ENCODE data around the gene TRIM56. TPM values are rescaled to one million over a fixed set of nuclear protein-coding genes. Genes with fewer than 3 reads are reported as not detected.
"Not testable (repeated sequence)": the region's sequence is repeated elsewhere in the genome, so short reads cannot be mapped to it uniquely, and the experiment has no call there.

The TRIM56 gene
- total and polyA plus RNA-seq, 7 donors, result 3.2 to 15.7 (median 12.6) TPM

DNA sequence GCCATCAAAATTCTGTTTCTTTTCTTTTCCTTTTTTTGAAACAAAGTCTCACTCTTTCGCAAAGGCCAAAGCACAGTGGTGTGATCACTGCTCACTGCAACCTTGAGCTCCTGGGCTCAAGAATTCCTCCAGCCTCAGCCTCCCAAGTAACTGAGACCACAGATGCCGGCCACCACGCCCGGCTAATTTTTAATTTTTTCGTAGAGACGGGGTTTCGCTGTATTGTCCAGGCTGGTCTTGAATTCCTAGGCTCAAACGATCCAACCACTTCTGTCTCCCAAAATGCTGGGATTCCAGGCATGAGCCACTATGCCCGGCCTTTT is 25.7 kb upstream of the TRIM56 start:
- no peaks in the 10 kb centered on the region for H3K36me3 ChIP-seq (ENCODE audit: insufficient read depth in 1 of 2, low read depth in 1 of 2)
- H3K9me3 ChIP-seq, result no peaks in the 10 kb centered on the region
- peak in 2 of 4 donors; percentile 12 to 13 for ATAC-seq
- DNase-seq, result no peak
- intact Hi-C loops (cut with DNase I), result loop anchor here (1.0 to 5.0 kb wide), 4 partner anchors 92 to 355 kb away; partner anchors contain the start of gene MUC12 (in 1 of the 2)
- no peaks in the 10 kb centered on the region for H3K4me1 ChIP-seq
- H3K27me3 ChIP-seq (ENCODE audit: insufficient read depth in 3 of 3, low read length in 2 of 3), result peaks cover 0 to 28% (median 2%) of the 10 kb centered on the region in 3 donors
- TF ChIP-seq, protein P1, sequence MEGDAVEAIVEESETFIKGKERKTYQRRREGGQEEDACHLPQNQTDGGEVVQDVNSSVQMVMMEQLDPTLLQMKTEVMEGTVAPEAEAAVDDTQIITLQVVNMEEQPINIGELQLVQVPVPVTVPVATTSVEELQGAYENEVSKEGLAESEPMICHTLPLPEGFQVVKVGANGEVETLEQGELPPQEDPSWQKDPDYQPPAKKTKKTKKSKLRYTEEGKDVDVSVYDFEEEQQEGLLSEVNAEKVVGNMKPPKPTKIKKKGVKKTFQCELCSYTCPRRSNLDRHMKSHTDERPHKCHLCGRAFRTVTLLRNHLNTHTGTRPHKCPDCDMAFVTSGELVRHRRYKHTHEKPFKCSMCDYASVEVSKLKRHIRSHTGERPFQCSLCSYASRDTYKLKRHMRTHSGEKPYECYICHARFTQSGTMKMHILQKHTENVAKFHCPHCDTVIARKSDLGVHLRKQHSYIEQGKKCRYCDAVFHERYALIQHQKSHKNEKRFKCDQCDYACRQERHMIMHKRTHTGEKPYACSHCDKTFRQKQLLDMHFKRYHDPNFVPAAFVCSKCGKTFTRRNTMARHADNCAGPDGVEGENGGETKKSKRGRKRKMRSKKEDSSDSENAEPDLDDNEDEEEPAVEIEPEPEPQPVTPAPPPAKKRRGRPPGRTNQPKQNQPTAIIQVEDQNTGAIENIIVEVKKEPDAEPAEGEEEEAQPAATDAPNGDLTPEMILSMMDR (IDR thresholded peaks at IDR 0.05), result no peak
- WGBS, 3 donors, result 24 to 27% (median 26%) methylated on average over 9 of the region's 9 CpGs
- no peak overlapping the region for H3K4me3 ChIP-seq
- H3K27ac ChIP-seq, result no peak overlapping the region

DNA sequence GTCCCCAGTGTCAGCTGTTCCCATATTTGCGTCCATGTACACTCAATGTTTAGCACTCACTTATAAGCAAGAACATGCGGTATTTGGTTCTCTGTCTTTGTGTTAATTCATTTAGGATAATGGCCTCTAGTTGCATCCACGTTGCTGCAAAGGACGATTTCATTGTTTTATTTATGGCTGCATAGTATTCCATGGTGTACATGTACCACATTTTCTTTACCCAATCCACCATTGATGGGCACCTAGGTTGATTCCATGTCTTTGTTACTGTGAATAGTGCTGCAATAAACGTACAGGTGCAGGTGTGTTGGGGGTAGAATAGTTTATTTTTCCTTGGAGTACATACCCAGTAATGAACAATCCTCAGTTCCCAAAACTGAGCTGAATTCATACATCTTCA is 24.3 kb upstream of the TRIM56 start:
- ATAC-seq, result no peak

DNA sequence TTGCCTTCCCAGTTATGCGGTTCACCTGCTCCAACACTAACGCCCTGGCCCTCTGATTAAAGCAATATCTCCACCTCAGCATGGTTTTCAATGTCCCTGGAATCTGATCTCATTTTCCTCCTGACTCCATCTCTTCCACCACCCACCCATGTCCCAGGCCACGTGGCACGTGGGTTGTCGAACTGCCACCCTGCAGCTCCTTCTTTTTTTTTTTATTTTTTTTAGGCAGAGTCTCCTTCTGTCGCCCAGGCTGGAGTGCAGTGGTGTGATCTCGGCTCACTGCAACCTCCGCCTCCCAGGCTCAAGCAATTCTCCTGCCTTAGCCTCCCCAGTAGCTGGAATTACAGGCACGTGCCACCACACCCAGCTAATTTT is 21.1 kb upstream of the TRIM56 start:
- H3K27me3 ChIP-seq (ENCODE audit: insufficient read depth in 3 of 3, low read length in 2 of 3), result peaks cover 0 to 37% (median 8%) of the 10 kb centered on the region in 3 donors
- intact Hi-C loops (cut with DNase I), result not testable (repeated sequence)

More for the DNA sequence above, 24.3 kb upstream of the TRIM56 start:
- Histone ChIP-seq H3K27ac (no peak overlapping the region), H3K4me3 (no peak overlapping the region), H3K9me3 (no peaks in the 10 kb centered on the region), H3K4me1 (no peaks in the 10 kb centered on the region), H3K27me3 (ENCODE audit: insufficient read depth in 3 of 3, low read length in 2 of 3) (peaks cover 0 to 36% (median 2%) of the 10 kb centered on the region in 3 donors), H3K36me3 (ENCODE audit: insufficient read depth in 1 of 2, low read depth in 1 of 2) (no peaks in the 10 kb centered on the region)
- intact Hi-C loops (cut with DNase I), result no loop called here
- 69 to 81% (median 75%) methylated on average over 5 of the region's 5 CpGs for WGBS, 3 donors
- DNase-seq, result no peak
- TF ChIP-seq, protein P1 (IDR thresholded peaks at IDR 0.05), result no peak

DNA sequence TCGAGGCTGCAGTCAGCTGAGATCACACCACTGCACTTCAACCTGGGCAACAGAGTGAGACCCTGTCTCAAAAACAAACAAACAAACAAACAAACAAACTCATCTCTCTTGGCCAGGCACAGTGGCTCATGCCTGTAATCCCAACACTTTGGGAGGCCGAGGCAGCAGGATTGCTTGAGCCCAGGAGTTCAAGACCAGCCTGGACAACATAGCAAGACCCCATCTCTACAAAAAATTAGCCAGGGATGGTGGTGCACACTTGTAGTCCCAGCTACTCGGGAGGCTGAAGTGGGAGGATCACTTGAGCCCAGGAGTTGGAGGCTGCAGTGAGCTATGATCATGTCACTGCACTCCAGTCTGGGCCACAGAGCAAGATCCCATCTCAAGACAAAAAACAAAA is 20.1 kb upstream of the TRIM56 start:
- H3K36me3 ChIP-seq (ENCODE audit: insufficient read depth in 1 of 2, low read depth in 1 of 2); intact Hi-C loops (cut with DNase I); H3K4me3 ChIP-seq; DNase-seq; H3K27ac ChIP-seq; ATAC-seq; H3K9me3 ChIP-seq; H3K4me1 ChIP-seq: not testable (repeated sequence)
- 57 to 83% (median 71%) methylated on average over 3 of the region's 3 CpGs for WGBS, 3 donors
- H3K27me3 ChIP-seq (ENCODE audit: insufficient read depth in 3 of 3, low read length in 2 of 3), result peaks cover 0 to 37% (median 8%) of the 10 kb centered on the region in 3 donors

More for the DNA sequence above, 21.1 kb upstream of the TRIM56 start:
- ATAC-seq; H3K27ac ChIP-seq; DNase-seq; H3K9me3 ChIP-seq; H3K4me3 ChIP-seq; H3K36me3 ChIP-seq (ENCODE audit: insufficient read depth in 1 of 2, low read depth in 1 of 2); H3K4me1 ChIP-seq: not testable (repeated sequence)
- 58 to 68% (median 68%) methylated on average over 9 of the region's 9 CpGs for WGBS, 3 donors

DNA sequence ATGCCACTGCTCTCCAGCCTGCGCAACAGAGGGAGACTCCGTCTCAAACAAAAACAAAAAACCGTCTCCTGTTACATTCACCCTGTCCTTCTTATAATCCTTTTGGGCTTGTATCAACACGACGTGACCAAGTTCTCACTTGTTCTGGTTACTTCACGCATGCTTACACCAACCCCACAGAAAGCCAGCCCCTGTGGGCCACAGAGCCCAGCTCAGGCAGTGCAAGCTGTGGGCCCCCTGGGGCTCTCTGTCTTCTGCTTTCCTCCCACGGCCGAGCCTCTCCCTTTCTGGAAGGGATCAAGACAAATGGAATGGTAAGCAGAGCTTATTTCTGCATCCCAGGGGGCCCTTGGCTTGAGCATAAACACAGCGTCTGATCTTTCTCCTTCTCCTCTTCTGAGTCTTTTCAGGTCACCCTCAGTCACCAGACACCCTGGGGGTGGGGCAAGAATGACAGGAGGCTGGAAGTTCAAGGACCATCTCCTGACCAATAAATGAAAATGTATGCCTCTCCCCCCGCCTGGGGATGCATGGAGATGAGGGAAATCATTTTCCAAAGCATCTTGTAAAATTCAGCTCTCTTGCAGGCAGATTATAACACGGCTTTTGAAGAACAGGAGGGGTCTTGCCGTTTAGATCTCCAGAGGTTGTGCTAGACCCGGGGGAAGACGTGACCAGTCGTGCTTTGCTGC is 19.0 kb upstream of the TRIM56 start:
- Histone ChIP-seq H3K4me3 (no peak overlapping the region), H3K27ac (no peak overlapping the region), H3K27me3 (ENCODE audit: insufficient read depth in 3 of 3, low read length in 2 of 3) (peaks cover 0 to 33% (median 8%) of the 10 kb centered on the region in 3 donors), H3K36me3 (ENCODE audit: insufficient read depth in 1 of 2, low read depth in 1 of 2) (no peaks in the 10 kb centered on the region), H3K4me1 (no peaks in the 10 kb centered on the region), H3K9me3 (no peaks in the 10 kb centered on the region)
- 16 to 31% (median 22%) methylated on average over 15 of the region's 15 CpGs for WGBS, 3 donors
- intact Hi-C loops (cut with DNase I), result no loop called here
- TF ChIP-seq, protein P1 (IDR thresholded peaks at IDR 0.05), result no peak
- no peak for ATAC-seq
- no peak for DNase-seq

DNA sequence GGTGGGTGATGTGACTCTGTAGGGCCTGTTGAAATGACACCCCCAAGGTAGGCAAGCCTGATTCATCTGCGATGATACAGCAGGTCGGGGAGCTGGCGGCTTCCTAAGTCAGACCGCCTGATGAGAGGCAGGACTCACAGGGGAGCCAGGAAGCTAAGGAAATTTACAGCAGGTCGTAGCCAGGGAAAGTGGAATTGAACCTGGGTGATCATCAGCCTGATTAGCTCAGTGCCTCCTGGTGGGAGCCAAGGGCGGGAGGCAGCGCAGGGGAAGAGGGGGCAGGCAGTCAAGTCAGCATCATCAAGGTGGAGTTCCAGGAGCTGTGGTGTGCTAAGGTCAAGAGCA is 18.5 kb upstream of the TRIM56 start:
- DNase-seq, result no peak
- peaks cover 0 to 37% (median 8%) of the 10 kb centered on the region in 3 donors for H3K27me3 ChIP-seq (ENCODE audit: insufficient read depth in 3 of 3, low read length in 2 of 3)
- 35 to 42% (median 41%) methylated on average over 7 of the region's 7 CpGs for WGBS, 3 donors

More for the DNA sequence above, 18.5 kb upstream of the TRIM56 start:
- no peak overlapping the region for H3K27ac ChIP-seq
- H3K4me3 ChIP-seq, result no peak overlapping the region
- H3K36me3 ChIP-seq (ENCODE audit: insufficient read depth in 1 of 2, low read depth in 1 of 2), result no peaks in the 10 kb centered on the region
- intact Hi-C loops (cut with DNase I), result no loop called here
- ATAC-seq, result no peak
- TF ChIP-seq, protein P1 (IDR thresholded peaks at IDR 0.05), result no peak
- no peaks in the 10 kb centered on the region for H3K4me1 ChIP-seq
- H3K9me3 ChIP-seq, result no peaks in the 10 kb centered on the region
